Liver (tissue), 9 donors: ENCODE measurements around the gene PCSK6. TPM values are rescaled to one million over a fixed set of nuclear protein-coding genes. Genes with fewer than 3 reads are reported as not detected.

Experiments
- DNase-seq: peaks from one replicate; pipeline ENCODE4 v3.0.0-alpha.2; 2017; ENCODE audit warnings: low spot score
- H3K27ac ChIP-seq, 2 donors: one replicate each; pipeline ENCODE4 v1.7.0; 2013; ENCODE audit warnings: inconsistent platforms in 2 of 2, low read length in 2 of 2, control low read depth in 1 of 2, low read depth in 1 of 2, mild to moderate bottlenecking in 1 of 2
- H3K27me3 ChIP-seq, 4 donors: one replicate each; pipeline versions ENCODE4 v1.6.1 to v1.7.0; 2013; ENCODE audit warnings: low read length in 3 of 4, inconsistent platforms in 1 of 4, mild to moderate bottlenecking in 1 of 4, moderate library complexity in 1 of 4; ENCODE audit not compliant: control insufficient read depth in 4 of 4, insufficient read depth in 4 of 4
- H3K36me3 ChIP-seq, 4 donors: one replicate each; pipeline versions ENCODE4 v1.6.1 to v1.7.0; 2013; ENCODE audit warnings: low read length in 3 of 4, mild to moderate bottlenecking in 3 of 4, low read depth in 1 of 4, moderate library complexity in 1 of 4; ENCODE audit not compliant: control insufficient read depth in 4 of 4, insufficient read depth in 3 of 4
- H3K4me1 ChIP-seq, 4 donors: one replicate each; pipeline versions ENCODE4 v1.6.1 to v1.7.0; 2013; ENCODE audit warnings: low read length in 3 of 4, mild to moderate bottlenecking in 3 of 4, moderate library complexity in 1 of 4; ENCODE audit not compliant: control insufficient read depth in 4 of 4, insufficient read depth in 4 of 4
- H3K4me3 ChIP-seq, 3 donors: one replicate each; pipeline versions ENCODE4 v1.6.1 to v1.7.0; 2013; ENCODE audit warnings: low read length in 3 of 3, control low read depth in 1 of 3, low read depth in 1 of 3, mild to moderate bottlenecking in 1 of 3
- H3K9ac ChIP-seq, 2 donors: one replicate each; pipeline ENCODE4 v1.7.0; 2013; ENCODE audit warnings: low read length in 2 of 2, mild to moderate bottlenecking in 2 of 2, moderate library complexity in 2 of 2, control low read depth in 1 of 2, low read depth in 1 of 2
- H3K9me3 ChIP-seq, 4 donors: one replicate each; pipeline versions ENCODE4 v1.6.1 to v1.7.0; 2013; ENCODE audit warnings: low read length in 3 of 4; ENCODE audit not compliant: control insufficient read depth in 4 of 4
- EGR1 ChIP-seq, 2 donors: IDR thresholded peaks; 2 replicates each; pipeline ENCODE4 v1.6.1; 2016 to 2018; ENCODE audit warnings: antibody characterized with exemption in 2 of 2, low read depth in 2 of 2
- FOXA2 ChIP-seq: IDR thresholded peaks from 2 replicates; pipeline ENCODE4 v1.6.1; 2016; ENCODE audit warnings: antibody characterized with exemption
- GABPA ChIP-seq, 2 donors: IDR thresholded peaks in 1 of 2; conservative IDR thresholded peaks in 1 of 2; 2 replicates each; pipeline ENCODE4 v1.6.1; 2016; ENCODE audit warnings: antibody characterized with exemption in 2 of 2, mild to moderate bottlenecking in 1 of 2, moderate library complexity in 1 of 2
- HNF4A ChIP-seq, 2 donors: conservative IDR thresholded peaks; 2 replicates each; pipeline ENCODE4 v1.6.1; 2016; ENCODE audit warnings: antibody characterized with exemption in 2 of 2, mild to moderate bottlenecking in 2 of 2
- HNF4G ChIP-seq: IDR thresholded peaks from 2 replicates; pipeline ENCODE4 v1.6.1; 2016; ENCODE audit warnings: antibody characterized with exemption
- JUND ChIP-seq, 2 donors: IDR thresholded peaks; 2 replicates each; pipeline ENCODE4 v1.6.1; 2016; ENCODE audit warnings: antibody characterized with exemption in 2 of 2
- NR2F2 ChIP-seq: IDR thresholded peaks from 2 replicates; pipeline ENCODE4 v1.6.1; 2016; ENCODE audit warnings: antibody characterized with exemption
- RAD21 ChIP-seq, 2 donors: IDR thresholded peaks; 2 replicates each; pipeline ENCODE4 v1.6.1; 2016; ENCODE audit warnings: antibody characterized with exemption in 2 of 2, mild to moderate bottlenecking in 2 of 2
- RXRA ChIP-seq, 2 donors: IDR thresholded peaks; 2 replicates each; pipeline ENCODE4 v1.6.1; 2017 to 2018; ENCODE audit warnings: antibody characterized with exemption in 2 of 2, mild to moderate bottlenecking in 1 of 2
- SP1 ChIP-seq: IDR thresholded peaks from 2 replicates; pipeline ENCODE4 v1.6.1; 2018; ENCODE audit warnings: antibody characterized with exemption, mild to moderate bottlenecking
- TAF1 ChIP-seq: conservative IDR thresholded peaks from 2 replicates; pipeline ENCODE4 v1.6.1; 2016; ENCODE audit warnings: antibody characterized with exemption, mild to moderate bottlenecking
- YY1 ChIP-seq: IDR thresholded peaks from 2 replicates; pipeline ENCODE4 v1.6.1; 2016; ENCODE audit warnings: antibody characterized with exemption, mild to moderate bottlenecking
- ZBTB33 ChIP-seq: IDR thresholded peaks from 2 replicates; pipeline ENCODE4 v1.6.1; 2016; ENCODE audit warnings: antibody characterized with exemption
- WGBS: extraction: QIAGEN DNeasy Blood & Tissue Kit; methylation state at CpG from one replicate; pipeline ENCODE4 v1.1.7; 2013; 5-methylcytosine and 5-hydroxymethylcytosine counted together
- polyA plus RNA-seq, 2 donors: library from polyadenylated mRNA; stranded (reverse) in 1 of 2; unstranded in 1 of 2; fragments of 200-250 nt in 1 of 2; fragments of >200 nt in 1 of 2; fragmentation: Nextera tagmentation in 1 of 2; extraction: Ambion mirVana in 1 of 2; gene quantifications; one replicate each; pipeline versions ENCODE4 v1.2.1 to v1.2.3, GENCODE V29; 2013 to 2015
- total RNA-seq, 2 donors: library from RNA; depleted of rRNA; stranded (reverse); fragments of >200 nt; gene quantifications; one replicate each; pipeline ENCODE4 v1.2.3, GENCODE V29; 2014
- TF ChIP-seq, protein P1 (sequence below): fragments of 150-350 bp; IDR thresholded peaks from 2 replicates; pipeline ENCODE4 v1.5.1; 2017; ENCODE audit warnings: improper control_type of control experiment, low read depth, low read length; ENCODE audit not compliant: missing input control
- TF ChIP-seq, protein P2 (sequence below): IDR thresholded peaks from 2 replicates; pipeline ENCODE4 v1.6.1; 2016; ENCODE audit warnings: antibody characterized with exemption, mild to moderate bottlenecking
- TF ChIP-seq, protein P3 (sequence below): IDR thresholded peaks from 2 replicates; pipeline ENCODE4 v1.6.1; 2016; ENCODE audit warnings: antibody characterized with exemption
- TF ChIP-seq, protein P4 (sequence below): IDR thresholded peaks from 2 replicates; pipeline ENCODE4 v1.6.1; 2016; ENCODE audit warnings: antibody characterized with exemption
- donor health status: healthy.
- donor health status: healthy.
- donor health status: healthy.
- donor health status: healthy.
- donor health status: healthy.

PCSK6 gene
- total and polyA plus RNA-seq, 4 donors: 94.8 to 398 (median 168) TPM

DNA sequence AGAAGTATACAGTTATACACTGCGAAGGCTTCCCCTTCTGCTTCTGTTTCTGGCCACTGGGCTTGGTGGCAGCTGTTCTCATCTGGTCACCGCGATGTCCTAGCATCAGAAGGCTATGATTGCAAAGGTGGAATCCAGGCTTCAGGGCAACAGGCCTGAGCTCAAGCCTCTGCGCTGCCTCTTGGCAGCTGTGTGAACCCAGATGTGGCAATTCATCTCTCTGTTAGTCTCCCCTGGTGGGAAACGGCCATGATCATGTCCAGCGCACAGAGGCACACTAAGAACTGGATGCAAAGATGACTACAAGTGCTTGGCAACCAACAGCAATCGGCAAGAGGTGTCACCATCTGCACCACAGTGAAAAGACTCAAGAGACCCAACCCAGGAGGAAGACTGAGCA lies 78.9 kb downstream of the PCSK6 start:
- Histone ChIP-seq H3K9me3 (no peaks in the 10 kb centered on the region), H3K36me3 (peaks cover 7 to 66% (median 48%) of the 10 kb centered on the region in 4 donors), H3K27ac (no peak overlapping the region), H3K4me1 (no peaks in the 10 kb centered on the region), H3K27me3 (no peaks in the 10 kb centered on the region), H3K4me3 (no peak overlapping the region), H3K9ac (no peak overlapping the region)
- no peak for DNase-seq
- 94% methylated on average over 7 of the region's 7 CpGs for WGBS
- TF ChIP-seq, protein P1, sequence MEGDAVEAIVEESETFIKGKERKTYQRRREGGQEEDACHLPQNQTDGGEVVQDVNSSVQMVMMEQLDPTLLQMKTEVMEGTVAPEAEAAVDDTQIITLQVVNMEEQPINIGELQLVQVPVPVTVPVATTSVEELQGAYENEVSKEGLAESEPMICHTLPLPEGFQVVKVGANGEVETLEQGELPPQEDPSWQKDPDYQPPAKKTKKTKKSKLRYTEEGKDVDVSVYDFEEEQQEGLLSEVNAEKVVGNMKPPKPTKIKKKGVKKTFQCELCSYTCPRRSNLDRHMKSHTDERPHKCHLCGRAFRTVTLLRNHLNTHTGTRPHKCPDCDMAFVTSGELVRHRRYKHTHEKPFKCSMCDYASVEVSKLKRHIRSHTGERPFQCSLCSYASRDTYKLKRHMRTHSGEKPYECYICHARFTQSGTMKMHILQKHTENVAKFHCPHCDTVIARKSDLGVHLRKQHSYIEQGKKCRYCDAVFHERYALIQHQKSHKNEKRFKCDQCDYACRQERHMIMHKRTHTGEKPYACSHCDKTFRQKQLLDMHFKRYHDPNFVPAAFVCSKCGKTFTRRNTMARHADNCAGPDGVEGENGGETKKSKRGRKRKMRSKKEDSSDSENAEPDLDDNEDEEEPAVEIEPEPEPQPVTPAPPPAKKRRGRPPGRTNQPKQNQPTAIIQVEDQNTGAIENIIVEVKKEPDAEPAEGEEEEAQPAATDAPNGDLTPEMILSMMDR: no peak
- TF ChIP-seq, protein P2, sequence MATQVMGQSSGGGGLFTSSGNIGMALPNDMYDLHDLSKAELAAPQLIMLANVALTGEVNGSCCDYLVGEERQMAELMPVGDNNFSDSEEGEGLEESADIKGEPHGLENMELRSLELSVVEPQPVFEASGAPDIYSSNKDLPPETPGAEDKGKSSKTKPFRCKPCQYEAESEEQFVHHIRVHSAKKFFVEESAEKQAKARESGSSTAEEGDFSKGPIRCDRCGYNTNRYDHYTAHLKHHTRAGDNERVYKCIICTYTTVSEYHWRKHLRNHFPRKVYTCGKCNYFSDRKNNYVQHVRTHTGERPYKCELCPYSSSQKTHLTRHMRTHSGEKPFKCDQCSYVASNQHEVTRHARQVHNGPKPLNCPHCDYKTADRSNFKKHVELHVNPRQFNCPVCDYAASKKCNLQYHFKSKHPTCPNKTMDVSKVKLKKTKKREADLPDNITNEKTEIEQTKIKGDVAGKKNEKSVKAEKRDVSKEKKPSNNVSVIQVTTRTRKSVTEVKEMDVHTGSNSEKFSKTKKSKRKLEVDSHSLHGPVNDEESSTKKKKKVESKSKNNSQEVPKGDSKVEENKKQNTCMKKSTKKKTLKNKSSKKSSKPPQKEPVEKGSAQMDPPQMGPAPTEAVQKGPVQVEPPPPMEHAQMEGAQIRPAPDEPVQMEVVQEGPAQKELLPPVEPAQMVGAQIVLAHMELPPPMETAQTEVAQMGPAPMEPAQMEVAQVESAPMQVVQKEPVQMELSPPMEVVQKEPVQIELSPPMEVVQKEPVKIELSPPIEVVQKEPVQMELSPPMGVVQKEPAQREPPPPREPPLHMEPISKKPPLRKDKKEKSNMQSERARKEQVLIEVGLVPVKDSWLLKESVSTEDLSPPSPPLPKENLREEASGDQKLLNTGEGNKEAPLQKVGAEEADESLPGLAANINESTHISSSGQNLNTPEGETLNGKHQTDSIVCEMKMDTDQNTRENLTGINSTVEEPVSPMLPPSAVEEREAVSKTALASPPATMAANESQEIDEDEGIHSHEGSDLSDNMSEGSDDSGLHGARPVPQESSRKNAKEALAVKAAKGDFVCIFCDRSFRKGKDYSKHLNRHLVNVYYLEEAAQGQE: no peak
- TF ChIP-seq JUND (IDR thresholded peaks at IDR 0.05): no peak
- TF ChIP-seq, protein P3, sequence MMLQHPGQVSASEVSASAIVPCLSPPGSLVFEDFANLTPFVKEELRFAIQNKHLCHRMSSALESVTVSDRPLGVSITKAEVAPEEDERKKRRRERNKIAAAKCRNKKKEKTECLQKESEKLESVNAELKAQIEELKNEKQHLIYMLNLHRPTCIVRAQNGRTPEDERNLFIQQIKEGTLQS: no peak
- no peak for TF ChIP-seq ZBTB33
- no peak for TF ChIP-seq YY1
- no peak for TF ChIP-seq EGR1 (IDR thresholded peaks at IDR 0.05; ENCODE audit: low read depth in 2 of 2)
- TF ChIP-seq NR2F2: no peak
- no peak for TF ChIP-seq RAD21 (IDR thresholded peaks at IDR 0.05)
- TF ChIP-seq RXRA (IDR thresholded peaks at IDR 0.05): no peak
- TF ChIP-seq, protein P4, sequence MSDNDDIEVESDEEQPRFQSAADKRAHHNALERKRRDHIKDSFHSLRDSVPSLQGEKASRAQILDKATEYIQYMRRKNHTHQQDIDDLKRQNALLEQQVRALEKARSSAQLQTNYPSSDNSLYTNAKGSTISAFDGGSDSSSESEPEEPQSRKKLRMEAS: no peak
- no peak for TF ChIP-seq HNF4G
- TF ChIP-seq SP1: no peak
- no peak for TF ChIP-seq FOXA2
- TF ChIP-seq HNF4A (conservative IDR thresholded peaks at IDR 0.05): no peak
- TF ChIP-seq TAF1: no peak
- TF ChIP-seq GABPA (IDR thresholded peaks at IDR 0.05 in 1 of 2, conservative IDR thresholded peaks at IDR 0.05 in 1 of 2): no peak

DNA sequence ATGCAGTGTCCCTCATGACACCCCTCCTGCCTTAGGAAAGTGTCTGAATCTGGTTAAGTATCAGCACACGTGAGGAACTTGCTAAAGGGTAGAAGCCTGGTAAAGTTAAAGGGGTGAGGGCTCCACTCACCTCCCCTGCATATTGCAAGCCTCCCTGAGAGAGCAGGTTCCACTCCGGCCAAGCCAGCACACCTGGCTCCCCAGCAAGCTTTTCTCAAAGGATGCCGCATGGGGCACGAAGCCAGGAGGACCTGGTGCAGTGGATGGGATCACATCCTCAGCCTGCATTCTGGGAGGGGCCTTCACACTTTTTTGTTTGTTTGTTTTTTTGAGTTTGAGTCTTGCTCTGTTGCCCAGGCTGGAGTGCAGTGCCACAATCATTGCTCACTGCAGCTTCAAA lies 79.9 kb downstream of the PCSK6 start:
- Histone ChIP-seq H3K4me1 (no peaks in the 10 kb centered on the region), H3K36me3 (peaks cover 7 to 71% (median 51%) of the 10 kb centered on the region in 4 donors), H3K4me3 (no peak overlapping the region), H3K9ac (no peak overlapping the region), H3K27ac (no peak overlapping the region), H3K27me3 (no peaks in the 10 kb centered on the region), H3K9me3 (no peaks in the 10 kb centered on the region)
- TF ChIP-seq RAD21 (IDR thresholded peaks at IDR 0.05) (no peak), EGR1 (IDR thresholded peaks at IDR 0.05; ENCODE audit: low read depth in 2 of 2) (no peak), RXRA (IDR thresholded peaks at IDR 0.05) (no peak), GABPA (IDR thresholded peaks at IDR 0.05 in 1 of 2, conservative IDR thresholded peaks at IDR 0.05 in 1 of 2) (no peak)
- TF ChIP-seq, protein P2: no peak
- TF ChIP-seq, protein P1: no peak
- WGBS: 95% methylated on average over 4 of the region's 4 CpGs
- DNase-seq: no peak
